Measurements from ENCODE around the gene ZFPM1. TPM values are rescaled to one million over a fixed set of nuclear protein-coding genes. Genes with fewer than 3 reads are reported as not detected.

Gene ZFPM1
- total RNA-seq, 1 experiment from 2014 or later: 5.0 TPM

DNA sequence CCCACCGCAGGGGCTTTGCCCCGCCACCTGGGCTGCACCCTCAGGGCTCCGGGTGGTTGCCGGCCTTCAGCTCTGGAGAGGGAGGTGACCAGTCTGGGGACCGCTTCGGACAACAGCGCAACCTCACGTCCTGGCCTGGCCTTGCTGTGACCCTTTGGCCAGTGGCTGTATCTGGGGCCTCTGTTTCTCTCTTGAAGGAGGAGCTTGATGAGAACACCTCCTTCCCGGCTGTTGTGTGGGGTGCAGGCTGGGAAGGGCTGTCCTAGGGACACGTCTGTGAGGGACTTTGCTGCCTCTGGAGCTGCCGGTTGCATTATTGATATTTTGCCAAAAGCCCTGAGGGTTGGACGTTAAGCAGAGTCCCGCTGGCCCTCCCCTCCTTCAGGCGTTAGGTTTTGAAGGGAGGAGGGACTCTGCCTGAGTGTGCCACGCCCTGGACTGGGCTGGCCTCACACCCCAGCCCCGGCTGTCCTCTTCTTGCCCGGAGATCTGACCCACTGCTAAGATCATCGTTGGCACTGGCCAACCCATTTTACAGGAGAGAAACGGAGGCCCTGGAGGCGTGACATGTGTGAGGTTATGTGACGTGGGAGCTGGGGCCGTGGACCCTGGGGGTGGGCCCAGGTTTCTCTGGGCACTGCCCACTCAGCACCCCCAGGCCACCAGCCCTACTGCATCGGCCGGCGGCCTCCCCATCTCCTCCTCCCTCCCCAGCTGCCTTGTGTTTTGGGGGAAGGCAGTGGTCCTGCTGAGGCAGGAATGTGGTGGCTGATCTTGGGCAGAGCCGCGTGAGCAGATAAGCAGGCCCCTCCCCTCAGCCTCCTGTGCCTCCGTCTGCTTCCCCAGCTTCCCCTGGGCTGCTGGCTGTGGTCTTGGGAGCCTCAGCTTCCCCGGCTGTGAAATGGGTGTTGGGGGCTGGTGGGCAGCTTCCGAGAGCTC, 8.5 kb downstream of the ZFPM1 start:
- no peaks in the 10 kb centered on the region for H3K4me1 Mint-ChIP-seq (ENCODE audit: insufficient read depth, unreplicated experiment)
- DNase-seq (ENCODE audit: unreplicated experiment): no peak
- POLR2A ChIA-PET: no interaction called here
- CTCF ChIA-PET: no interaction called here
- TF ChIP-seq, protein P1, sequence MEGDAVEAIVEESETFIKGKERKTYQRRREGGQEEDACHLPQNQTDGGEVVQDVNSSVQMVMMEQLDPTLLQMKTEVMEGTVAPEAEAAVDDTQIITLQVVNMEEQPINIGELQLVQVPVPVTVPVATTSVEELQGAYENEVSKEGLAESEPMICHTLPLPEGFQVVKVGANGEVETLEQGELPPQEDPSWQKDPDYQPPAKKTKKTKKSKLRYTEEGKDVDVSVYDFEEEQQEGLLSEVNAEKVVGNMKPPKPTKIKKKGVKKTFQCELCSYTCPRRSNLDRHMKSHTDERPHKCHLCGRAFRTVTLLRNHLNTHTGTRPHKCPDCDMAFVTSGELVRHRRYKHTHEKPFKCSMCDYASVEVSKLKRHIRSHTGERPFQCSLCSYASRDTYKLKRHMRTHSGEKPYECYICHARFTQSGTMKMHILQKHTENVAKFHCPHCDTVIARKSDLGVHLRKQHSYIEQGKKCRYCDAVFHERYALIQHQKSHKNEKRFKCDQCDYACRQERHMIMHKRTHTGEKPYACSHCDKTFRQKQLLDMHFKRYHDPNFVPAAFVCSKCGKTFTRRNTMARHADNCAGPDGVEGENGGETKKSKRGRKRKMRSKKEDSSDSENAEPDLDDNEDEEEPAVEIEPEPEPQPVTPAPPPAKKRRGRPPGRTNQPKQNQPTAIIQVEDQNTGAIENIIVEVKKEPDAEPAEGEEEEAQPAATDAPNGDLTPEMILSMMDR (IDR thresholded peaks at IDR 0.05; ENCODE audit: unreplicated experiment): no peak
- H3K27me3 Mint-ChIP-seq (ENCODE audit: insufficient read depth, unreplicated experiment): no peaks in the 10 kb centered on the region
- no peak overlapping the region for H3K27ac Mint-ChIP-seq (ENCODE audit: low read depth, unreplicated experiment)
- no peaks in the 10 kb centered on the region for H3K36me3 Mint-ChIP-seq (ENCODE audit: insufficient read depth, unreplicated experiment)
- H3K9me3 Mint-ChIP-seq (ENCODE audit: unreplicated experiment): no peaks in the 10 kb centered on the region
- no peak overlapping the region for H3K4me3 Mint-ChIP-seq (ENCODE audit: unreplicated experiment)
- intact Hi-C loops (cut with micrococcal nuclease): no loop called here
- no TSS peak for BruUV-seq (replicated peaks)

DNA sequence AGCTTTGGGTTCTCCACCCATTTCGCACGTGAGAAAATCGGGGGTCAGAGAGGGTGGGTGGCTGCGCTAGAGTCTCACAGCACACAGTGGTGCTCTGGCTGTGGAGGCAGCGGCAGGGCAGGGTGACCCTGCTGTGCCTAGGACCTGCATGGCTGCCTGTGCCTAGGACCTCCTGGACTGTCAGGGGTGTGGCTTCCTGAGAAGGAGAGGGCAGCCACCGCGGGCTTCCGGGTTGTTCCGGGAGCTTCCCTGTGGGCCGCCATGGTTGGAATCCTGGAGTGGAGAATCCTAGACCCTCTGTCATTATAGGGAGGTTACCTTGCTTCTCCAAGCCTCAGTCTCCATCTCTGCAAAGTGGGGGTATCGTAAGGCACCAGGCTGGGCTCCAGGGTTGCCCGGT, 9.3 kb downstream of the ZFPM1 start:
- Mint-ChIP-seq H3K4me3 (ENCODE audit: unreplicated experiment) (no peak overlapping the region), H3K27ac (ENCODE audit: low read depth, unreplicated experiment) (no peak overlapping the region), H3K27me3 (ENCODE audit: insufficient read depth, unreplicated experiment) (no peaks in the 10 kb centered on the region), H3K9me3 (ENCODE audit: unreplicated experiment) (no peaks in the 10 kb centered on the region), H3K36me3 (ENCODE audit: insufficient read depth, unreplicated experiment) (no peaks in the 10 kb centered on the region), H3K4me1 (ENCODE audit: insufficient read depth, unreplicated experiment) (no peaks in the 10 kb centered on the region)
- DNase-seq (ENCODE audit: unreplicated experiment): no peak
- TF ChIP-seq, protein P1 (IDR thresholded peaks at IDR 0.05; ENCODE audit: unreplicated experiment): no peak
- POLR2A ChIA-PET: no interaction called here
- BruUV-seq (replicated peaks): no TSS peak
- CTCF ChIA-PET: interaction anchor here (0.6 to 0.8 kb wide), 2 partner anchors 48 to 99 kb away, joined by 3 to 4 read pairs; no protein-coding TSS in a partner anchor
- intact Hi-C loops (cut with micrococcal nuclease): no loop called here

DNA sequence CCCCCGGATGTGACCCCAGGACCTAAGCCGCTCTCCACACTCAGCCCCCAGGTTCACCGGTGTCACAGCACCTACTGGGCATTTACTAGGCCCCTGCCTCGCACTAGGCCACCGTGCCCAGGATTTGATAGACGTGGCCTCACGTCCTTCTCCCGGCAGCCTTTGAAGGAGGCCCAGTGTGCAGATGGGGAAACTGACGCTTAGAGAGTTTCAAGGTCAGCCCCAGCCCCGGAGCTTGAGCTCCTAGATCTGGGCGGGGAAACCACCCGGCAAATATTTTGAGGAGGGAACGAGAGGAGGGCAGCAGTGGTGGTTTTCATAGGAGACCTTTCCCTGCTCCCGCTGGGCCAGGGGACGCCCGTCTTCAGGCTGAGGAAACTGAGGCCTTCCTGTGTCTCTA, 10.3 kb downstream of the ZFPM1 start:
- no peaks in the 10 kb centered on the region for H3K27me3 Mint-ChIP-seq (ENCODE audit: insufficient read depth, unreplicated experiment)
- H3K9me3 Mint-ChIP-seq (ENCODE audit: unreplicated experiment): no peaks in the 10 kb centered on the region
- intact Hi-C loops (cut with micrococcal nuclease): no loop called here
- no peak overlapping the region for H3K27ac Mint-ChIP-seq (ENCODE audit: low read depth, unreplicated experiment)
- no TSS peak for BruUV-seq (replicated peaks)
- DNase-seq (ENCODE audit: unreplicated experiment): no peak
- POLR2A ChIA-PET: no interaction called here
- CTCF ChIA-PET: no interaction called here
- no peaks in the 10 kb centered on the region for H3K36me3 Mint-ChIP-seq (ENCODE audit: insufficient read depth, unreplicated experiment)
- TF ChIP-seq, protein P1 (IDR thresholded peaks at IDR 0.05; ENCODE audit: unreplicated experiment): no peak
- no peaks in the 10 kb centered on the region for H3K4me1 Mint-ChIP-seq (ENCODE audit: insufficient read depth, unreplicated experiment)
- H3K4me3 Mint-ChIP-seq (ENCODE audit: unreplicated experiment): no peak overlapping the region

DNA sequence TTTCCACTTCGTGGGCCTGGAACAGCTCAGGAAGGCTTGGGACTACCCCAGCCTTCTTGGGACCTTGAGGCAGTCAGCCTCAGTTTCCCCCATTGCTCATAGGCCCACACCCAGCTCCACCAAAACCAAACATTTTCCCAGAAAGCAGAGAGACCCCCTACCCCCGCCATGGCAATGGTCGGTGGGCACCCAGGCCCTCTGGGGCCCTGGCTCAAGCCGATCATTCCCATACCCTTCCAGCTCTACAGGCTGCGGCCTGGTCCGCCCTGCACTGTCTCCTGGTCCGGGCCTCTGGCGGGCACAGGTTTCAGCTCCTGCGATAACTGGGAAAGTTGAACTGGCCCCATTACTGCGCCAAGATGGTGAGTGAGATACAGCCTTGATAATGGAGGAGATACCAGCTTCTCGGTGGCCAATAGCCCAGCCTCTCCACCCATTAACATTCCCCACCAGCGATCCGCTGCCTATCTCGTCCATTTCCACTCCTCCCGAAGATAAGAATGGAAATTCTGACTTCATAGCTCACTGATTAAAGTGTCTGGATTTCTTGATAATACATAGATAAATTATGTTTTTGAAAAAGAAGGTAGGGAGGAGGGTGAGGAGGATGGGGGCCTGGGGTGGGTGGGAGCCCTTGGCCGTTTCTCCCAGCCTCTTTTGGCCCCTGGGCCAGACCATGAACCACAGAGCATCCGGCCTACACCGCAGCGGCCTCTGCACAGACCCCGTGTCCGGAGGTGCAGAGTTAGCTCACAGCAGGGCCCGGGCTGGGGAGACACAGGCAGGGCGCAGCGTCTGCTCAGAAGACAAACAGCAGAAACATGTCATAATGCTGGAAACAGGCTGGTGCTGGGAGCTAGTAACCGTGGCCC, 11.6 kb downstream of the ZFPM1 start:
- H3K27ac Mint-ChIP-seq (ENCODE audit: low read depth, unreplicated experiment): no peak overlapping the region

More for the DNA sequence above, 11.6 kb downstream of the ZFPM1 start:
- Mint-ChIP-seq H3K36me3 (ENCODE audit: insufficient read depth, unreplicated experiment) (no peaks in the 10 kb centered on the region), H3K27me3 (ENCODE audit: insufficient read depth, unreplicated experiment) (no peaks in the 10 kb centered on the region), H3K9me3 (ENCODE audit: unreplicated experiment) (no peaks in the 10 kb centered on the region), H3K4me3 (ENCODE audit: unreplicated experiment) (no peak overlapping the region), H3K4me1 (ENCODE audit: insufficient read depth, unreplicated experiment) (no peaks in the 10 kb centered on the region)
- TF ChIP-seq, protein P1 (IDR thresholded peaks at IDR 0.05; ENCODE audit: unreplicated experiment): no peak
- intact Hi-C loops (cut with micrococcal nuclease): no loop called here
- POLR2A ChIA-PET: no interaction called here
- DNase-seq (ENCODE audit: unreplicated experiment): no peak
- no TSS peak for BruUV-seq (replicated peaks)
- CTCF ChIA-PET: interaction anchor here (0.5 kb wide), 1 partner anchor 21 kb away, joined by 4 read pairs; no protein-coding TSS in a partner anchor
